Lower lobe of right lung (tissue), 2 donors: ENCODE data around the gene IFI16. TPM values are rescaled to one million over a fixed set of nuclear protein-coding genes. Genes with fewer than 3 reads are reported as not detected.
"Not testable (repeated sequence)": the region's sequence is repeated elsewhere in the genome, so short reads cannot be mapped to it uniquely, and the experiment has no call there.

ENCODE experiments used
- ATAC-seq, 2 donors: fragments of 200-7000 bp; cut with Tn5 transposase; one replicate each; pipeline ENCODE4 v1.9.1; 2020 to 2022; ENCODE audit warnings: mild to moderate bottlenecking in 2 of 2, moderate library complexity in 2 of 2
- DNase-seq: peaks from one replicate; pipeline ENCODE4 v3.0.0-alpha.2; 2020
- H3K27ac ChIP-seq: fragments of 200-600 bp; one replicate; pipeline ENCODE4 v1.8.0; 2022
- H3K27me3 ChIP-seq: fragments of 200-600 bp; one replicate; pipeline ENCODE4 v1.8.0; 2022; ENCODE audit warnings: low read depth
- H3K36me3 ChIP-seq: fragments of 200-600 bp; one replicate; pipeline ENCODE4 v1.8.0; 2022; ENCODE audit warnings: mild to moderate bottlenecking
- H3K4me1 ChIP-seq: fragments of 200-600 bp; one replicate; pipeline ENCODE4 v1.8.0; 2022
- H3K4me3 ChIP-seq: fragments of 200-600 bp; one replicate; pipeline ENCODE4 v1.8.0; 2022; ENCODE audit warnings: mild to moderate bottlenecking
- H3K9me3 ChIP-seq: fragments of 200-600 bp; one replicate; pipeline ENCODE4 v1.8.0; 2022
- intact Hi-C: fragments of 100-400 bp; cut with DNase I; formaldehyde crosslinking; loops from one replicate; pipeline ENCODE4 v1.11.0; 2022
- total RNA-seq: library from RNA; stranded (reverse); fragmentation: NEBNext Ultra II Directional; extraction: Animal tissue kit (Norgen Biotek cat#: 25700); gene quantifications from one replicate; pipeline ENCODE4 v1.2.1, GENCODE V29; 2021
- TF ChIP-seq, protein P1 (sequence below): fragments of 200-600 bp; IDR thresholded peaks from one replicate; pipeline ENCODE4 v1.8.0; 2022; ENCODE audit warnings: antibody characterized with exemption, mild to moderate bottlenecking
- donor health status: DM: no; HTN: yes; CAD: no; lungs with severe emphysema.

IFI16 gene
- total RNA-seq, 1 donor from 2014 or later, result 102 TPM

DNA sequence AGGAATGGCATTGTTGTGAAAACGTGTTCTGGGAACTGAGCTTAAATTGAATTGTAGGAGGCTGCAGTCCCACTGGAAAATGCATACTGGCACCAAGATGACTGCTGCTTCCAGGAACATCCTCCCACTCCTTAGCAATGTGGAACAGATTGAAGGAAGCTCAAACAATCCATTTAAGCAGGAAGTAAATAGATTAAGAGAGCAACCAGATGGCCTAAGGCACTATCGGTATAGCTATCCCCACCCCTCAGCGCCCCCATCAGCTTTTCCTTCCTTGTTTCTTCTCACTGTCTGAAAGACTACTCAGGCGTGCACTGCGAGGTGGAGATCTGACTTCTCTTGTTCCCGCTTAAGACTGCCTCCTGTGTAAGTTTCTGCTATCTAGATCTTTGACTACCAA, 4.0 kb upstream of the IFI16 start:
- TF ChIP-seq, protein P1, sequence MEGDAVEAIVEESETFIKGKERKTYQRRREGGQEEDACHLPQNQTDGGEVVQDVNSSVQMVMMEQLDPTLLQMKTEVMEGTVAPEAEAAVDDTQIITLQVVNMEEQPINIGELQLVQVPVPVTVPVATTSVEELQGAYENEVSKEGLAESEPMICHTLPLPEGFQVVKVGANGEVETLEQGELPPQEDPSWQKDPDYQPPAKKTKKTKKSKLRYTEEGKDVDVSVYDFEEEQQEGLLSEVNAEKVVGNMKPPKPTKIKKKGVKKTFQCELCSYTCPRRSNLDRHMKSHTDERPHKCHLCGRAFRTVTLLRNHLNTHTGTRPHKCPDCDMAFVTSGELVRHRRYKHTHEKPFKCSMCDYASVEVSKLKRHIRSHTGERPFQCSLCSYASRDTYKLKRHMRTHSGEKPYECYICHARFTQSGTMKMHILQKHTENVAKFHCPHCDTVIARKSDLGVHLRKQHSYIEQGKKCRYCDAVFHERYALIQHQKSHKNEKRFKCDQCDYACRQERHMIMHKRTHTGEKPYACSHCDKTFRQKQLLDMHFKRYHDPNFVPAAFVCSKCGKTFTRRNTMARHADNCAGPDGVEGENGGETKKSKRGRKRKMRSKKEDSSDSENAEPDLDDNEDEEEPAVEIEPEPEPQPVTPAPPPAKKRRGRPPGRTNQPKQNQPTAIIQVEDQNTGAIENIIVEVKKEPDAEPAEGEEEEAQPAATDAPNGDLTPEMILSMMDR, result no peak
- peak overlapping the region; percentile 32 for H3K27ac ChIP-seq
- peaks cover 54% of the 10 kb centered on the region for H3K4me1 ChIP-seq
- intact Hi-C loops, result no loop called here
- no peak for DNase-seq
- no peaks in the 10 kb centered on the region for H3K9me3 ChIP-seq
- no peaks in the 10 kb centered on the region for H3K36me3 ChIP-seq
- ATAC-seq, result peak in 1 of 2 donors; percentile 21
- H3K4me3 ChIP-seq, result no peak overlapping the region
- H3K27me3 ChIP-seq, result no peaks in the 10 kb centered on the region

DNA sequence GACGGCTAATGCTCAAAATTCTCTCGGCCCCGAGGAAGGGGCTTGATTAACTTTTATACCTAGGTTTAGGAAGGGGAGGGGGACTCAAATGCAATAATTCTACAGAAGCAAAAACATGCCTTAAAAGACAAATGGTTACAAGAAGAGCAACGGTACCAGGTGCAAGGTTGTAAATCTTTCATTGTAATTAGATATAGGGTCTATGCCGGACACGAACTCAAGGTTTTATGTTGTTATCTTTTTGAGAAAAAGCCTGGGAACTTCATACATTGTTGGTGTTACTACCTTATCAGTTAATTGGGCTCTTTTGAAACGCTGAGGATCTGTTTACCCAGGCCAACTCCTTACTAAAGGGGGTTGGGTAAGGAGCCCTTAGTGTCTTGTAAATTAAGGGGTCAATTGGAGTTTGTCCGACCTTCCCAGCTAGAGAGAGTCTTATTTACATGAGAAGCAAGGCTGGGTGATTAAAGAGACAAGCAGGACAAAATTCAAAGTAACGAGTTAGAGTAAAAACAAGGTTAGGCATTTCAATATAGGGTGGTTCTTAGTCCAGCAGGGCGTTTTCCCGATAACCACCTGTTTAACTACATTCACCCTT, 3.4 kb upstream of the IFI16 start:
- Histone ChIP-seq H3K27ac (peak overlapping the region; percentile 32), H3K4me1 (peaks cover 48% of the 10 kb centered on the region)
- DNase-seq, intact Hi-C loops, ATAC-seq, H3K9me3 ChIP-seq, H3K27me3 ChIP-seq, H3K36me3 ChIP-seq, H3K4me3 ChIP-seq: not testable (repeated sequence)

DNA sequence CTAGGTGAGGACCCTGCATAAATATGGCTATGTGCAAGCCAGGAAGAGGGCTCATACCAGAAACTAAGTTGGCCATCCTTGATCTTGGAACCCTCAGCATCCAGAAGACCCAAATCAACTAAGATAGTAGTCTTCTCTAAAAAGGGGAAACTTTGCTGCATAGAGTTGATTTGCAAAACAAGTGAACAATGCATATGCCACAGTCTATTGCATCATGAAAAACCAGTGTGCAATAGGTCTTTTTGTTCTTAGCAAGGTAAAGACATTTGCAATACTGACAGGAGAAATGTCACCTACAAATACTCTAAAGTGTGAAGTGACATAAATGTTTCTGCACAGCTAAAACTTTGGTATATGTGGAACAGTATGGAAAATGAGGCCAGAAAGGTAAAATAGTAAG, 2.0 kb upstream of the IFI16 start:
- no peak for ATAC-seq

DNA sequence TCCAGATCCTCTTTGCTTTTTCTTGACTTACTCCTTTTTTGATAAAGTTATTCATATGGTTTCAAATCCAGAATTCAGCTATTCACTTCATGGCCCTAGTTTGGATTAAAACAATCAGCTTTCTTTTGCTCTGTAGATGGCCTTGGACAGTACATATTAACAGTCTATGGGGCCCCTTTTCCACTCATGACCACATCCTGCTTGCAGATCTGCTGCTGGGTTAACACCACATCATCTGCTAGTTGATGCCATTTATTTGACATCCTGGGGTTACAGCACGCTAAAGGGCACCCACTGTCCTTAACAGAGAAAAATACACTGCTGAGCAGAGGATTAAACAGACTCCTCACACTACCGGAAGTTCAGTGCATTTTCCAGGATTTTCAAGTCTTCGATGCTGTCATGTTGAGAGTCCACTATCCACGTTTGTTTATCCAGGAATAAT, 941 bp upstream of the IFI16 start:
- Histone ChIP-seq H3K27ac (peak overlapping the region; percentile 80), H3K4me1 (peaks cover 53% of the 10 kb centered on the region), H3K27me3 (no peaks in the 10 kb centered on the region), H3K4me3 (peak overlapping the region; percentile 69), H3K9me3 (no peaks in the 10 kb centered on the region), H3K36me3 (no peaks in the 10 kb centered on the region)
- no peak for DNase-seq
- intact Hi-C loops, result no loop called here
- TF ChIP-seq, protein P1, result no peak
- ATAC-seq, result peak; percentile 56 to 71

More for the DNA sequence above, 2.0 kb upstream of the IFI16 start:
- intact Hi-C loops, result no loop called here
- Histone ChIP-seq H3K27me3 (no peaks in the 10 kb centered on the region), H3K4me3 (no peak overlapping the region), H3K27ac (no peak overlapping the region), H3K4me1 (peaks cover 47% of the 10 kb centered on the region), H3K9me3 (no peaks in the 10 kb centered on the region), H3K36me3 (no peaks in the 10 kb centered on the region)
- DNase-seq, result no peak
- TF ChIP-seq, protein P1, result no peak

DNA sequence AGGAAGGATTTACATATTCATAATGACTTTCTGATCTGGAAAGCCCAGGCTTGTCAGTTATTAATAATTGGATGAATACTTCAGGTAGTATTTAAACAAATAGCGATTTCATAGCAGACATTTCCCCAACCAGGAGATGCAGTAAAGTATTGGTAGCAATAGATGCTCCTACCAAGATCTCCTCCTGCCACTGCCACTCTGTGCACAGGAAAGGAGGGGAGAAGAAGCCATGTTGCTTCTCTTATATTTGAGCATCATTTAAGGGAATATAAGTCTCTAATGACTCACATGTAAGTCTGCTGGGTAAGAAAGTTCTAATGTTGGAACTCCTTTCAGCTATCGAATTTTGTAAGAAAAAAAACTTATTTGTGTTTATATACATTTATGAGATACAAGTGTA, 420 bp upstream of the IFI16 start:
- intact Hi-C loops, result no loop called here
- Histone ChIP-seq H3K9me3 (no peaks in the 10 kb centered on the region), H3K4me3 (peak overlapping the region; percentile 69), H3K27me3 (no peaks in the 10 kb centered on the region), H3K36me3 (no peaks in the 10 kb centered on the region), H3K27ac (peak overlapping the region; percentile 80), H3K4me1 (peaks cover 58% of the 10 kb centered on the region)
- ATAC-seq (no peak), DNase-seq (no peak)
- TF ChIP-seq, protein P1, result no peak

DNA sequence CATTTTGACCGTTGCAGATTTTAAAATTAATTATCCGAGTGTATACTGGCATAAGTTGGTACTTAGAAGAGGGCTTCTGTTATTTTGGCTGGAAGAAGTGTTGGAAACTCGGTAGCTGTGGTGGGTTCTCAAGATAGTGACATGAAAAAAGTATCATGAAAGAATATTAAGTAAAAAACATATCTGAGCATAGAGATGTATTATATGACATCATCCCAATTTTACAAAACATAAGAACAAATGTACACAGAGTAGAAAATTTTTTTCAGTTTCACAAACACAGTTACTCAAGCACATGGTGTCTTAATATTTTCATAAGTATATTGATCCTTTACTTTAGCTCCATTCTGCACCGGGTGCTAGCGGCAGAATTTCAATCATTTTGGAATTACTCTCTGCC, 684 bp downstream of the IFI16 start:
- H3K36me3 ChIP-seq, result peaks cover 9% of the 10 kb centered on the region
- TF ChIP-seq, protein P1, result no peak
- DNase-seq (no peak), ATAC-seq (no peak)
- intact Hi-C loops, result no loop called here
- H3K9me3 ChIP-seq, result no peaks in the 10 kb centered on the region
- H3K4me3 ChIP-seq, result peak overlapping the region; percentile 69
- H3K27me3 ChIP-seq, result no peaks in the 10 kb centered on the region
- peak overlapping the region; percentile 80 for H3K27ac ChIP-seq
- H3K4me1 ChIP-seq, result peaks cover 66% of the 10 kb centered on the region

DNA sequence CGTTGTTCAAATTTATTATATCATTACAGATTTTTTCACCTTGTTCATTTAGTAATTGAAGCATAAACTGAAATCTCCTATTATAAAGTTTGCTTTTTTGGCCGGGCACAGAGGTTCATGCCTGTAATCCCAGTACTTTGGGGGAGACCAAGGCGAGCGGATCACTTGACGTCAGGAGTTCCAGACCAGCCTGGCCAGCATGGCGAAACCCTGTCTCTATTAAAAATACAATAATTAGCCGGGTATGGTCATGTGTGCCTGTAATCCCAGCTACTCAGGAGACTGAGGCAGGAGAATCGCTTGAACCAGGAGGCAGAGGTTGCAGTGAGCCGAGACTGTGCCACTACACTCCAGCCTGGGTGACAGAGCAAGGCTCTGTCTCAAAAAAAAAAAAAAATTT, 1.3 kb downstream of the IFI16 start:
- intact Hi-C loops, DNase-seq, ATAC-seq, H3K9me3 ChIP-seq, H3K27me3 ChIP-seq: not testable (repeated sequence)
- Histone ChIP-seq H3K36me3 (peaks cover 15% of the 10 kb centered on the region), H3K27ac (peak overlapping the region; percentile 80), H3K4me1 (peaks cover 66% of the 10 kb centered on the region), H3K4me3 (peak overlapping the region; percentile 69)
